ENCODE results near the gene PSMB10. TPM values are rescaled to one million over a fixed set of nuclear protein-coding genes. Genes with fewer than 3 reads are reported as not detected.

Gene PSMB10
- total and polyA plus RNA-seq, 2 experiments from 2014 or later: 26.7 to 53.2 TPM

GRCh38 chr16:67897231-67897630 is 39.4 kb downstream of the PSMB10 start:
- no peaks in the 10 kb centered on the region for H3K27me3 ChIP-seq

GRCh38 chr16:67893743-67894399 is 42.8 kb downstream of the PSMB10 start:
- Histone ChIP-seq H3K4me3 (peak overlapping the region; percentile 96), H3K9me3 (ENCODE audit: low read depth) (no peaks in the 10 kb centered on the region), H3K4me1 (ENCODE audit: low read depth) (peaks cover 9% of the 10 kb centered on the region), H3K36me3 (no peaks in the 10 kb centered on the region), H3K27me3 (no peaks in the 10 kb centered on the region), H3K27ac (peak overlapping the region; percentile 98)
- no peak for DNase-seq (ENCODE audit: low read depth in 1 of 2, low spot score in 1 of 2)
- no peak for TF ChIP-seq CTCF (IDR thresholded peaks at IDR 0.05; ENCODE audit: low read depth, low read length)

More at GRCh38 chr16:67897231-67897630, 39.4 kb downstream of the PSMB10 start:
- H3K9me3 ChIP-seq (ENCODE audit: low read depth): no peaks in the 10 kb centered on the region
- peak in 1 of 2 donors; percentile 51 for DNase-seq (ENCODE audit: low read depth in 1 of 2, low spot score in 1 of 2)
- H3K27ac ChIP-seq: no peak overlapping the region
- peaks cover 20% of the 10 kb centered on the region for H3K4me1 ChIP-seq (ENCODE audit: low read depth)
- no peak for TF ChIP-seq CTCF (IDR thresholded peaks at IDR 0.05; ENCODE audit: low read depth, low read length)
- H3K4me3 ChIP-seq: no peak overlapping the region
- no peaks in the 10 kb centered on the region for H3K36me3 ChIP-seq

- TF ChIP-seq CTCF (IDR thresholded peaks at IDR 0.05; ENCODE audit: low read depth, low read length): no peak
- peak; percentile 97 for DNase-seq (ENCODE audit: low read depth in 1 of 2, low spot score in 1 of 2)
These were observed 43.5 kb downstream of the PSMB10 start, which contains the start of gene PSKH1 for GRCh38 chr16:67892899-67893742. TSS of gene PSKH1 (plus strand) at chr16:67893254. CDS start at chr16:67908750, 15,496 bp downstream.

GRCh38 chr16:67892375-67892774 is 44.3 kb downstream of the PSMB10 start:
- Histone ChIP-seq H3K27ac (peak overlapping the region; percentile 25), H3K4me1 (ENCODE audit: low read depth) (peaks cover 9% of the 10 kb centered on the region), H3K36me3 (no peaks in the 10 kb centered on the region), H3K27me3 (no peaks in the 10 kb centered on the region), H3K4me3 (peak overlapping the region; percentile 96), H3K9me3 (ENCODE audit: low read depth) (no peaks in the 10 kb centered on the region)
- no peak for TF ChIP-seq CTCF (IDR thresholded peaks at IDR 0.05; ENCODE audit: low read depth, low read length)
- DNase-seq (ENCODE audit: low read depth in 1 of 2, low spot score in 1 of 2): no peak

More at GRCh38 chr16:67892899-67893742, 43.5 kb downstream of the PSMB10 start, which contains the start of gene PSKH1:
- H3K9me3 ChIP-seq (ENCODE audit: low read depth): no peaks in the 10 kb centered on the region
- H3K4me1 ChIP-seq (ENCODE audit: low read depth): peaks cover 9% of the 10 kb centered on the region
- no peaks in the 10 kb centered on the region for H3K27me3 ChIP-seq
- H3K27ac ChIP-seq: peak within 1 kb of the TSS; percentile 98
- H3K36me3 ChIP-seq: no peaks in the 10 kb centered on the region
- peak within 1 kb of the TSS; percentile 96 for H3K4me3 ChIP-seq

- TF ChIP-seq CTCF (IDR thresholded peaks at IDR 0.05; ENCODE audit: low read depth, low read length): no peak
- no peaks in the 10 kb centered on the region for H3K36me3 ChIP-seq
- H3K27ac ChIP-seq: no peak overlapping the region
- no peaks in the 10 kb centered on the region for H3K27me3 ChIP-seq
- no peak for DNase-seq (ENCODE audit: low read depth in 1 of 2, low spot score in 1 of 2)
- H3K9me3 ChIP-seq (ENCODE audit: low read depth): no peaks in the 10 kb centered on the region
- H3K4me1 ChIP-seq (ENCODE audit: low read depth): no peaks in the 10 kb centered on the region
- no peak overlapping the region for H3K4me3 ChIP-seq
These were observed 48.3 kb downstream of the PSMB10 start for GRCh38 chr16:67888331-67888730.
